Activated CD4-positive, alpha-beta memory T cell treated with anti-CD3 and anti-CD28 coated beads, Interleukin-2, amount 10 ng/mL, durations not matched to agents 7 days and 5 days (primary cell): ENCODE results near the gene CXCL5. TPM values are rescaled to one million over a fixed set of nuclear protein-coding genes. Genes with fewer than 3 reads are reported as not detected.
"Not testable (repeated sequence)": the region's sequence is repeated elsewhere in the genome, so short reads cannot be mapped to it uniquely, and the experiment has no call there.

Experiments
- CTCF ChIA-PET: fragments of 350-600 bp; sonication (Branson Sonifier 250); formaldehyde crosslinking; loops from one replicate; lab custom pipeline; 2021; ENCODE audit warnings: antibody characterized with exemption, inconsistent platforms; lab: Charles Lee
- POLR2A ChIA-PET: fragments of 350-600 bp; sonication (Branson Sonifier 250); formaldehyde crosslinking; loops from one replicate; lab custom pipeline; 2021; ENCODE audit warnings: antibody characterized with exemption; lab: Charles Lee
- DNase-seq: peaks from one replicate; pipeline ENCODE4 v3.0.0-alpha.2; 2020
- H3K27ac Mint-ChIP-seq: one replicate; pipeline ENCODE4 v1.8.0; 2021; ENCODE audit warnings: mild to moderate bottlenecking, mixed read lengths
- H3K27me3 Mint-ChIP-seq: one replicate; pipeline ENCODE4 v1.8.0; 2021; ENCODE audit warnings: mixed read lengths
- H3K36me3 Mint-ChIP-seq: one replicate; pipeline ENCODE4 v1.8.0; 2021; ENCODE audit warnings: low read depth, mixed read lengths
- H3K4me1 Mint-ChIP-seq: one replicate; pipeline ENCODE4 v1.8.0; 2021; ENCODE audit warnings: mixed read lengths
- H3K4me3 Mint-ChIP-seq: one replicate; pipeline ENCODE4 v1.8.0; 2021; ENCODE audit warnings: mild to moderate bottlenecking, mixed read lengths
- H3K9me3 Mint-ChIP-seq: one replicate; pipeline ENCODE4 v1.8.0; 2021; ENCODE audit warnings: mixed read lengths
- total RNA-seq, 2 experiments: library from RNA; stranded (reverse); gene quantifications; one replicate each; pipeline ENCODE4 v1.2.3, GENCODE V29; 2021

Gene CXCL5
- total RNA-seq, 2 experiments from 2014 or later, result not detected

DNA sequence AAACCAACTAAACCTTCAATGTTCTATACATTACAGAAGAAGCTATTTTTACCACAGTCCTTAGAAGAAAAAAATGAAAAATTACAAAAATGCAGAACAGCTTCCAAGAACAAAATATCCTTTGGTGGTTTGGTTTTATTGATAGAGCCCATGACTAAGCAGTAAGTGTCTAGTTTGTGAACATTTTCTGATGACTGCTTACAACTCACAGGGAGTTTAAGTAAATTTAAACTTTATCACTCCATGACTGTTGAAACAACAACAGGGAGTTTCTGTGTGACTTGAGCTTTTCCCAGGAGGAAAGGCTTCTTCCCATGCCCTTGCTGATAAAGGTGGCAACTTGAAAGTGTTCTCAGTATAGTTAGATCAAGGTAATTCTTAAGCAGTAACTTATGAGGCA lies 19.6 kb downstream of the CXCL5 start:
- ChIA-PET POLR2A (no interaction called here), CTCF (no interaction called here)
- no peak for DNase-seq
- Mint-ChIP-seq H3K27ac (no peak overlapping the region), H3K4me3 (no peak overlapping the region), H3K36me3 (no peaks in the 10 kb centered on the region), H3K9me3 (no peaks in the 10 kb centered on the region), H3K27me3 (no peaks in the 10 kb centered on the region), H3K4me1 (no peaks in the 10 kb centered on the region)

DNA sequence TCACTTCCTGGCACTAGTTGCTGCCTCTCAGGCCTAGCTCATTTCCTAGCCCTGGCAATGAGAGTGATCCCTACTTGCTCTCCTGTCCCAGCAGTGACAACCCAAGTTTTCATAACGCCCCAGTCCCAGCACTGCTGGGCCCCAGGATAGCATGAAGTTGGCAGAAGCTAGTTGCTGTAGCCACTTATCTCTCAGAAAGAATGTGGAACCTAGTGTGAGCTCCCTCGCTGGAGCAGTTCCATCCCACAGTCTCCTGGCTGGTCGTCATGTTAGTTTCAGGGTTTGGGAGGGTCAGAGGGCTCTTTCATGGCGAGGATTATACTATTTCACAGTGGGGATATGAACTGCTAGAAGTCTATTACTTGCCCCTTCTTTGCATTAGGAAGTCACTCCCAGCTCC lies 21.8 kb downstream of the CXCL5 start:
- Mint-ChIP-seq H3K4me3 (no peak overlapping the region), H3K27ac (no peak overlapping the region), H3K27me3 (no peaks in the 10 kb centered on the region), H3K4me1 (no peaks in the 10 kb centered on the region), H3K9me3 (no peaks in the 10 kb centered on the region), H3K36me3 (no peaks in the 10 kb centered on the region)
- ChIA-PET POLR2A (no interaction called here), CTCF (no interaction called here)
- DNase-seq, result no peak

DNA sequence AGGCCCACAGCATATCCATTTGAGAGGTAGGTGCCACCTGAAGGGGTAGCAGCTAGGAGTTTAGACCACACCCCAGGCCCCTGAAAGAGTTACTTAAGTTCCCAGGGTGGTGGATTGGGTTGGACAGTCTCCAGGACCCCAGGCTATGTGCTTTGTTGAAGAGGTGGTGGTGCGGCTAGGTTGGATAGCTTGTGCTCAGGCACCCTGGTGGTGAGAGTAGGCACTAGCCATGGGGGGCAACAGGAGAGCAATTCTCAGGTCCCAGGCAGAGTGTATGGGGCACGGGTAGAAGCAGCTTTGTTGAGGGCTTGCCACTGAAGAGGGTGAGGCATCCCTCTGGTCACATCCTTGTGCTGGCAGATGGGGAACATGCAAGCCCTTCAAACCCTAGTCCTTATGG lies 22.3 kb downstream of the CXCL5 start:
- no peak for DNase-seq
- no peak overlapping the region for H3K4me3 Mint-ChIP-seq
- CTCF ChIA-PET, result no interaction called here
- H3K27me3 Mint-ChIP-seq, result no peaks in the 10 kb centered on the region
- POLR2A ChIA-PET, result no interaction called here
- no peaks in the 10 kb centered on the region for H3K36me3 Mint-ChIP-seq
- H3K9me3 Mint-ChIP-seq, result no peaks in the 10 kb centered on the region
- no peak overlapping the region for H3K27ac Mint-ChIP-seq
- H3K4me1 Mint-ChIP-seq, result no peaks in the 10 kb centered on the region

DNA sequence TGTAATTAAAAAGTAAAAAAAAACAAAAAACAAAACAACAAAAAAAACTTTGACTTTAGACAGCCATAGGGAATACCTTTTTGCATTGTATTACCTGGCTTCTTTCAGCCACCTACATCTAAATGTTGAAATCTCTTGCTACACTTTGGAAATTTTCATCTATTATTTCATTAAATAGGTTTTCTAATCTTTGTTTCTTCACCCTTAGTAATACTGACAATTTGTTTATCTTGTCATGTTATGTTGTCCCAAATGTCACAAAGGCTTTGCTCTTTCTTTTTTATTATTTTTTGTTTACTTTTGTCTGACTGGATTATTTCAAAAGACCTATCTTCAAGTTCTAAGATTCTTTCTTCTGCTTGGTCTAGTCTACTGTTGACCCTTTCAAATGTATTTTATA lies 24.1 kb downstream of the CXCL5 start:
- POLR2A ChIA-PET, result no interaction called here
- Mint-ChIP-seq H3K9me3 (no peaks in the 10 kb centered on the region), H3K4me1 (no peaks in the 10 kb centered on the region), H3K27ac (no peak overlapping the region), H3K4me3 (no peak overlapping the region), H3K36me3 (no peaks in the 10 kb centered on the region), H3K27me3 (no peaks in the 10 kb centered on the region)
- DNase-seq, result no peak
- CTCF ChIA-PET, result no interaction called here

DNA sequence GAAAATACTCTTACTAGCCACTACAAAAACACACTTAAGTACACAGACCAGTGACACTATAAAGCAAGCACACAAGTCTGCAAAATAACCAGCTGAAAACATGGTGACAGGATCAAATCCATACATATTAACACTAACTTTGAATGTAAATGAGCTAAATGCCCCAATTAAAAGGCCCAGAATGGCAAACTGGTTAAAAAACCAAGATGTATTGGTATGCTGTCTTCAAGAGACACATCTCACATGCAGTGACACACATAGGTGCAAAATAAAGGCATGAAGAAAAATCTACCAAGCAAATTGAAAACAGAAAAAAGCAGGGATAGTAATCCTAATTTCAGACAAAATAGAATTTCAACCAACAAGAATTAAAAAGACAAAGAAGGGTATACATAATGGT lies 27.5 kb downstream of the CXCL5 start:
- H3K4me3 Mint-ChIP-seq, result no peak overlapping the region
- no peaks in the 10 kb centered on the region for H3K27me3 Mint-ChIP-seq
- no peaks in the 10 kb centered on the region for H3K36me3 Mint-ChIP-seq
- H3K27ac Mint-ChIP-seq, result no peak overlapping the region
- ChIA-PET POLR2A (no interaction called here), CTCF (no interaction called here)
- H3K9me3 Mint-ChIP-seq, result no peaks in the 10 kb centered on the region
- H3K4me1 Mint-ChIP-seq, result no peaks in the 10 kb centered on the region
- no peak for DNase-seq

DNA sequence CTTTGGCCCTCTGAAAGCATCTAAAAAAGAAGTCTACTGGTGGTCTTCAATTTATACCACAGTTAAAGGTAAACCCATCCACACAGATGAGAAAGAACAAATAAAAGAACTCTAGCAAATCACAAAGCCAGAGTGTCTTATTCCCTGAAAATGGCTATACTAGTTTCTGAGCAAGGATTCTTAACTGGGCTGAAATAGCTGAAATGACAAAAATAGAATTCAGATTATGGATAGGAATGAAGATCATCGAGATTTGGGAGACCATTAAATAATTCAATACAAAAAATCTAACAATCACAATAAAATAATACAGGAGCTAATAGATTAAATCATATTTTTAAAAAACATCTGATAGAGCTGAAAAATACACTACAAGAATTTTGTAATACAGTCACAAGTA lies 28.5 kb downstream of the CXCL5 start:
- ChIA-PET POLR2A (no interaction called here), CTCF (no interaction called here)
- Mint-ChIP-seq H3K27ac (no peak overlapping the region), H3K9me3 (no peaks in the 10 kb centered on the region), H3K4me1 (no peaks in the 10 kb centered on the region), H3K4me3 (no peak overlapping the region), H3K27me3 (no peaks in the 10 kb centered on the region), H3K36me3 (no peaks in the 10 kb centered on the region)
- no peak for DNase-seq

DNA sequence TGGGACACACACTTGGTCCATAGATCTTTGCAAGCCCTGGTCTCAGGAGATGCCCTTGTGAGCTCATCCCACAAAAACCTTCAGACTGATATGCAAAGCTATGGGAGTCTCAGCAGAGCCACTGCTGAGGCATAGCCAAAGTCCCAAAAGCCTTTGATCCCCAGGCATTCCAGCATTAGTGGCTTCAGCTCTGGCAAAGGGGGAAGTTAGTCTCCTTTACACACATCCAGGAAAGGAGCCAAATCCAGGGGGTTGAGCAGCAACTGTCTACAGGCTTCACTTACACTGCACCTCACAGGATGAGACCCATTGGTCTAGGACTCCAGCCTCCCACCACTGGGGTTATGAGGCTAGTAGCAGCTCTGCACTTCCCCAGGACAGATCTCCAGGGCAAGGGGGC lies 30.6 kb downstream of the CXCL5 start:
- Mint-ChIP-seq H3K4me1 (no peaks in the 10 kb centered on the region), H3K36me3 (no peaks in the 10 kb centered on the region), H3K27ac (no peak overlapping the region), H3K4me3 (no peak overlapping the region), H3K27me3 (no peaks in the 10 kb centered on the region), H3K9me3 (peaks cover 3% of the 10 kb centered on the region)
- ChIA-PET POLR2A (no interaction called here), CTCF (no interaction called here)
- DNase-seq, result no peak

DNA sequence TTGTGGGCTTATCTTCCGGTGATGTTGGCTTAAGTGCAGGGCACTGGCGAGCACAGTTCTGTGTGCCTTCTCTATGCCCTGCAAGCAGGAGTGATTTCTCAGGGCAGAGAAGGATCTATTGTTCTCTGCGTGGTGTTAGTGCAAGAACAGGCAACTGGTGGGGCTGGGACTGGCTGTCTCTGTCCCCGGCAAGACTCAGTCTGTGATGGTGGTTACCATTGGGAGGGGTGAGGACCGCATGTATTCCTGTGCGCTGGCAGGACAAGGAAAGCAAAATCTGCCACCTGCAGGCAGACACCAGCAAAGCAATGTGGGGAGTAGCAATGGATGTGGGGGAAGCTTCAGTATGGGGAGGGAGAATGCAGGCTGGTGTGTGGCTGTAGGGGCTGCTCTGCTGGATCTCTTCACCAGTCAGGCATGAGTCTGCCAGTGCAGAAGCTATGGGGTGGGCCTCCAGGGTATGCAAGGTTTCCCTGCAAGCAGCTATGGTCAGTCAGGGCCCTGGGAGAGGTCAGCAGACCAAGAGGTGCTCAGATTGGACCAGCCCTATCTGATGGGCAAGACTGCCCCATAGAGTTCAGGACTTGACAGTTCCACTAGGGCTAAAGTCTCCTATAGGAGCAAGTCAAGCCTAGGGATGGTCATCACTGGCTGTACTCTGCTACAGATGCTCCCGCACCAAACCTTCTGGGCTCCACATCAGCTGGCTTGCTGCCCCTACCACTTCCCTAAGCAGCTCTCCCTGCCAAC lies 33.4 kb downstream of the CXCL5 start:
- H3K36me3 Mint-ChIP-seq, result no peaks in the 10 kb centered on the region
- CTCF ChIA-PET, result no interaction called here
- no peak overlapping the region for H3K27ac Mint-ChIP-seq
- no peaks in the 10 kb centered on the region for H3K27me3 Mint-ChIP-seq
- no peaks in the 10 kb centered on the region for H3K4me1 Mint-ChIP-seq
- DNase-seq, result no peak
- H3K4me3 Mint-ChIP-seq, result no peak overlapping the region
- POLR2A ChIA-PET, result no interaction called here
- H3K9me3 Mint-ChIP-seq, result peaks cover 11% of the 10 kb centered on the region

DNA sequence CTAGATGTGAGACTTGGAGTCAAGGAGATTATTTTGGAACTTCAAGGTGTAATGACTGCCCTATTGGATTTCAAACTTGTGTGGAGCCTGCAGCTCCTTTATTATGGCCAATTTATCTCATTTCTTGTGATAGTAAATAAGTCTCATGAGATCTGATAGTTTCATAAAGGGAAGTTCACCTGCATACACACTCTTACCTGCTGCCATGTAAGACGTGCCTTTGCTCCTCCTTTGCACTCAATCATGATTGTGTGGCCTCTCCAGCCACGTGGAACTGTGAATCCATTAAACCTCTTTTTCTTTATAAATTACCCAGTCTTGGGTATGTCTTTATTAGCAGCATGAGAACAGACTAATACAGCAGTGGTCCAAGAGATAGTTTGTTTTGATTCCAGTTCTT lies 35.8 kb downstream of the CXCL5 start:
- no peak for DNase-seq
- ChIA-PET CTCF (no interaction called here), POLR2A (no interaction called here)
- Mint-ChIP-seq H3K36me3 (no peaks in the 10 kb centered on the region), H3K27ac (no peak overlapping the region), H3K9me3 (peaks cover 11% of the 10 kb centered on the region), H3K27me3 (no peaks in the 10 kb centered on the region), H3K4me1 (no peaks in the 10 kb centered on the region), H3K4me3 (no peak overlapping the region)

DNA sequence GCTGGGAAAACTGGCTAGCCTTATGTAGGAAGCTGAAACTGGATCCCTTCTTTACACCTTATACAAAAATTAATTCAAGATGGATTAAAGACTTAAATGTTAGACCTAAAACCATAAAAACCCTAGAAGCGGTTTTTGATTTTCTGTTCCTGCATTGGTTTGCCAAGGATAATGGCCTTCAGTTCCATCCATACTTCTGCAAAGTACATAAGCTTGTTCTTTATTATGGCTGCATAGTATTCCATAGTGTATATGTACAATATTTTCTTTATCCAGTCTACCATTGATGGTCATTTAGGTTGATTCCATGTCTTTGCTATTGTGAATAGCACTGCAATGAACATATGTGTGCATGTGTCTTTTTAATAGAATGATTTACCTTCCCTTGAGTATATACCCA lies 39.4 kb downstream of the CXCL5 start:
- POLR2A ChIA-PET, H3K36me3 Mint-ChIP-seq, H3K4me3 Mint-ChIP-seq, CTCF ChIA-PET, H3K27me3 Mint-ChIP-seq, DNase-seq, H3K4me1 Mint-ChIP-seq, H3K27ac Mint-ChIP-seq: not testable (repeated sequence)
- H3K9me3 Mint-ChIP-seq, result peaks cover 17% of the 10 kb centered on the region

DNA sequence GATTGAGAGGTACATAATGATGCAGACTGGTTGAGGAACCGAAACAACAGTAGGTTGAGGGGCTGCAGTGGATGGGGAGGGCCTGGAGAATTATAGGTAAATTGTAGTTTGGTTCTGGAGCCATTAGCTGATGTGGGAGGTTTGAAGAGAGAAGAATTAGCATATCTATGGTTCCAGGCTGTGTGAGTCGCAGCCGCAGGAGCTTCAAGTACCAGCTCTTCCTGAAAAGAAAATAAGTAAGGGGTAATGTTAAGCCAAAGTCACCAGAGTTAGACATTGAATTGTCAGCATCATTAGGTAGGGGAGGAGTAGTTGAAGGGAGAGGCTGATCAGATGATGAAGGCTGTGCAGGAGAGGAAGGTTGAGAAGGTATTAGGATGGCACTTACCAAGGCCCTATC lies 46.1 kb downstream of the CXCL5 start:
- H3K4me1 Mint-ChIP-seq, result no peaks in the 10 kb centered on the region
- CTCF ChIA-PET, result no interaction called here
- peaks cover 6% of the 10 kb centered on the region for H3K9me3 Mint-ChIP-seq
- no peak overlapping the region for H3K4me3 Mint-ChIP-seq
- no peaks in the 10 kb centered on the region for H3K36me3 Mint-ChIP-seq
- POLR2A ChIA-PET, result no interaction called here
- no peak for DNase-seq
- H3K27ac Mint-ChIP-seq, result no peak overlapping the region
- no peaks in the 10 kb centered on the region for H3K27me3 Mint-ChIP-seq

DNA sequence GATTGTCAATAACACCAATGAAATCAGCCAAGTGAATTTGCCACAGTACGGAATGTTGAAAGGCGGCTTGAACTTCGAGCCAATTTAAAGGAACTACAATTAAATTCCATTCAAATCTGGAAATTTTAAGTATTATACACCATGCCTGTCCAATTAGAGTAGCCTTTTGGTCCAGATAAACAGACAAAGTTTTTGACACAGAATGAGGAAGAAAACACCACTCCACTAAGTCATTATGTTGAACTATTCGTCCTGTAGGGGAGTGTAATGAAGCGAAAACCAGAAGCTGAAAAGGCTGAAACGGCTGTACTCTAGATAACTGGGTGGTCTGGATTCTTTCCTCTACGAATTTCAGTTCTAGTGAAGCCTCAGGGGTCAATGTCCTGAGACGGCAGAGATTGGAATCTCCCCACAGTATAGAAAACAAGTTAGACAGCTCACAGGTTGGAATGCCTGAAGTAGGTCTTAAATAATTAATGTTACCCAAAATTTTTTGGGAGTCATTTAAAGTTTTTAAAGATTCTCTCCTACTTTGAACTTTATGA lies 48.0 kb downstream of the CXCL5 start:
- H3K4me1 Mint-ChIP-seq, DNase-seq, H3K9me3 Mint-ChIP-seq, H3K4me3 Mint-ChIP-seq, H3K27me3 Mint-ChIP-seq, POLR2A ChIA-PET, CTCF ChIA-PET, H3K27ac Mint-ChIP-seq, H3K36me3 Mint-ChIP-seq: not testable (repeated sequence)

DNA sequence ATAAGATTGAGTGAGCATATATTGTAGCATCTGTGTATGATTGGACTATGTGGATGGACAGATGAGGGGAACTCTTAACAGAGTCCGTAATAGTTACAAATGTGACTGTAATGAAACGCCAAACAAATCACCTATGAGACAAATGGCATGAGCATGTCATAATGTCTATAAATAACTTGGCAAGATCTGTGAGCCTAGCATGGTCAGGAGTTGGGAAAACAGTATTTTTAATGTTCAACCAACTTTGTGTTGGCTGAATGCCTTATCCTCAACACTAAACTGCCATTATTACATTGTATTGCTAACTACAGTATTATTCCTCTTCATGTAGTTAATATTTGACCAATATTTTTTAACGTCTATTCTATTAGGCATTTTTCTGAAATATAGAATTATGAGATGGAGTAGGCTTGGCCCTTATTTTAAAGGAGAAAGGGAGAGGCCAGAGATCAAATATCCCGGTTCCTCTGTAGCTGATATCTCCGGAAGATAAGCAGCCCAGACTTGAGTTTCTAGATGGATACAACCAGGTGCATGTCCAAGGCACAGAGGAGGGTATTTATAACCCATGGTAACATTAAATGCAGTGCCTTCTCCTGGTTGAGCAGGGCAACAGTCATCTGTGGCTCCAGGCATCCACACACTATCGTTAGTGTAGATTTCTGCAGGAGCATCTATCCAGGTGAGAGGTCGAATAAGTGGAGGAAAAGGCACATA lies 49.3 kb downstream of the CXCL5 start:
- POLR2A ChIA-PET, result no interaction called here
- no peak for DNase-seq

DNA sequence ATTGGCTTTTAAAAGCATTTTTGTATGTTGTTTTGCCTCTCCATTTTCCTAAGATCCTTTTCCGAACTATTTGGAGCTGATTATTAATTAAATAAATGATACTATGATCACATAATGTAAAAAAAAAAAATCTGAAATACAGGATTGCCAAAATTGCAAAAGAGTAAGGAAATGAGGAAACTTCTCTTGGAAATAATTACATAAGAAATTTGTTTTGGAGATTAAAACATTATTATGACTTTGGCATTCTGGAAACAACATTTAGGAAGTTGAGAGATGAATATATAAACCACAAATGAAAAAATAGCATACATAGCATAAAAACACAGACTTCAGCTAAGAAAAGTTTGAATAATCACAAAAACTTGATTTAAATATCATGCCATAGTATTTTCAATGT lies 50.2 kb downstream of the CXCL5 start:
- H3K27me3 Mint-ChIP-seq, result peaks cover 10% of the 10 kb centered on the region
- POLR2A ChIA-PET, result no interaction called here
- CTCF ChIA-PET, result no interaction called here
- H3K36me3 Mint-ChIP-seq, result no peaks in the 10 kb centered on the region
- no peak overlapping the region for H3K27ac Mint-ChIP-seq
- no peaks in the 10 kb centered on the region for H3K4me1 Mint-ChIP-seq
- no peak overlapping the region for H3K4me3 Mint-ChIP-seq
- no peak for DNase-seq
- H3K9me3 Mint-ChIP-seq, result no peaks in the 10 kb centered on the region

More for the DNA sequence above, 49.3 kb downstream of the CXCL5 start:
- Mint-ChIP-seq H3K9me3 (peaks cover under 1% of the 10 kb centered on the region), H3K36me3 (no peaks in the 10 kb centered on the region), H3K4me3 (no peak overlapping the region), H3K27me3 (peaks cover 7% of the 10 kb centered on the region), H3K27ac (no peak overlapping the region), H3K4me1 (no peaks in the 10 kb centered on the region)
- CTCF ChIA-PET, result no interaction called here
